ENCODE results near the gene TEX54.

TEX54 gene

GRCh38 chr11:62791501-62792201 lies 41.0 kb downstream of the TEX54 start, which contains the start of gene TMEM223 (continued):
- TF ChIP-seq GLIS2 (tag by site-specific recombination; IDR thresholded peaks at IDR 0.05) (peak; percentile 90), ZNF335 (tag by site-specific recombination; conservative IDR thresholded peaks at IDR 0.05) (peak; percentile 93), ZNF211 (tag by site-specific recombination; IDR thresholded peaks at IDR 0.05; ENCODE audit: low read depth) (no peak), YY1 (tag by site-specific recombination; IDR thresholded peaks at IDR 0.05) (peak; percentile 87), ZNF248 (tag by site-specific recombination; IDR thresholded peaks at IDR 0.05) (no peak), ZNF600 (tag by site-specific recombination; IDR thresholded peaks at IDR 0.05) (peak; percentile 98), CTCF (tag by site-specific recombination; IDR thresholded peaks at IDR 0.05) (peak; percentile 29; the same call in 1 of the 2 replicates), ZNF629 (tag by site-specific recombination; IDR thresholded peaks at IDR 0.05) (no peak), SP3 (tag by site-specific recombination; IDR thresholded peaks at IDR 0.05) (peak; percentile 86), ZSCAN16 (tag by site-specific recombination; IDR thresholded peaks at IDR 0.05) (no peak)
- TF ChIP-seq, protein P1, sequence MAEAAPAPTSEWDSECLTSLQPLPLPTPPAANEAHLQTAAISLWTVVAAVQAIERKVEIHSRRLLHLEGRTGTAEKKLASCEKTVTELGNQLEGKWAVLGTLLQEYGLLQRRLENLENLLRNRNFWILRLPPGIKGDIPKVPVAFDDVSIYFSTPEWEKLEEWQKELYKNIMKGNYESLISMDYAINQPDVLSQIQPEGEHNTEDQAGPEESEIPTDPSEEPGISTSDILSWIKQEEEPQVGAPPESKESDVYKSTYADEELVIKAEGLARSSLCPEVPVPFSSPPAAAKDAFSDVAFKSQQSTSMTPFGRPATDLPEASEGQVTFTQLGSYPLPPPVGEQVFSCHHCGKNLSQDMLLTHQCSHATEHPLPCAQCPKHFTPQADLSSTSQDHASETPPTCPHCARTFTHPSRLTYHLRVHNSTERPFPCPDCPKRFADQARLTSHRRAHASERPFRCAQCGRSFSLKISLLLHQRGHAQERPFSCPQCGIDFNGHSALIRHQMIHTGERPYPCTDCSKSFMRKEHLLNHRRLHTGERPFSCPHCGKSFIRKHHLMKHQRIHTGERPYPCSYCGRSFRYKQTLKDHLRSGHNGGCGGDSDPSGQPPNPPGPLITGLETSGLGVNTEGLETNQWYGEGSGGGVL (tag by site-specific recombination; IDR thresholded peaks at IDR 0.05): no peak
- TF ChIP-seq, protein P2, sequence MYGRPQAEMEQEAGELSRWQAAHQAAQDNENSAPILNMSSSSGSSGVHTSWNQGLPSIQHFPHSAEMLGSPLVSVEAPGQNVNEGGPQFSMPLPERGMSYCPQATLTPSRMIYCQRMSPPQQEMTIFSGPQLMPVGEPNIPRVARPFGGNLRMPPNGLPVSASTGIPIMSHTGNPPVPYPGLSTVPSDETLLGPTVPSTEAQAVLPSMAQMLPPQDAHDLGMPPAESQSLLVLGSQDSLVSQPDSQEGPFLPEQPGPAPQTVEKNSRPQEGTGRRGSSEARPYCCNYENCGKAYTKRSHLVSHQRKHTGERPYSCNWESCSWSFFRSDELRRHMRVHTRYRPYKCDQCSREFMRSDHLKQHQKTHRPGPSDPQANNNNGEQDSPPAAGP (tag by site-specific recombination; IDR thresholded peaks at IDR 0.05): peak; percentile 66; the same call in 1 of the 2 replicates

- POLR2A ChIA-PET: interaction anchor here (0.5 to 5.6 kb wide), 15 partner anchors 15 to 961 kb away, joined by 3 to 47 read pairs (median 5); partner anchors contain the start of genes HNRNPUL2, NXF1, POLR2G and SLC3A2
- no peak overlapping the region for H3K4me3 ChIP-seq (ENCODE audit: low read depth, low read length)
- CTCF ChIA-PET: interaction anchor here (0.6 to 1.3 kb wide), 4 partner anchors 10 to 74 kb away, joined by 3 to 4 read pairs (median 4); no protein-coding TSS in a partner anchor
- H3K9me3 ChIP-seq (ENCODE audit: control insufficient read depth, insufficient read depth, low read depth, low read length): no peaks in the 10 kb centered on the region
- H3K36me3 ChIP-seq (ENCODE audit: control insufficient read depth in 2 of 2, insufficient read depth in 1 of 2, low read length in 2 of 2): peaks cover 4 to 54% of the 10 kb centered on the region in 2 experiments; a peak in 2 of 3 replicates
- no peaks in the 10 kb centered on the region for H3K4me1 ChIP-seq (ENCODE audit: control insufficient read depth, insufficient read depth, low read length)
- H3K27ac ChIP-seq (ENCODE audit: extremely low read depth, low read depth, low read length): no peak overlapping the region
- TF ChIP-seq ZNF239 (tag by site-specific recombination; IDR thresholded peaks at IDR 0.05) (no peak), ZFHX2 (tag by site-specific recombination; conservative IDR thresholded peaks at IDR 0.05) (peak; percentile 53), EGR2 (tag by site-specific recombination; IDR thresholded peaks at IDR 0.05; ENCODE audit: low read depth) (peak; percentile 56), ZNF48 (tag by site-specific recombination; IDR thresholded peaks at IDR 0.05) (no peak)
These were observed 43.1 kb downstream of the TEX54 start for GRCh38 chr11:62789576-62789975.

DNA sequence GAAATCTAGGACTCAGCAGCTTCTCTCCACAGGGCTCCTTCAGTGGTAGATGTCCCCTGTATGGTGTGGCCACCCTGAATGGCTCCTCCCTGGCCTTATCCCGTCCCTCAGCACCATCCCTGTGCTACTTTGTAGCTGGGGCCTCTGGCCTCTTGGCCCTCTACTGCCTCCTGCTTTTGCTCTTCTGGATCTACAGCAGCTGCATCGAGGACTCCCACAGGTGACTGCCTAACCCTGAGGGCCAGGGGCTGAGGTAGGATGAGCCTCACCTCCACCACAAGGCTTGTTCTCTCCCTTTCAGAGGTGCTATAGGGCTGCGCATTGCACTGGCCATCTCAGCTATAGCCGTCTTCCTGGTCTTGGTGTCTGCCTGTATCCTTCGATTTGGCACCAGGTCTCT lies 43.6 kb downstream of the TEX54 start:
- no peak overlapping the region for H3K27ac ChIP-seq (ENCODE audit: extremely low read depth, low read depth, low read length)
- H3K4me1 ChIP-seq (ENCODE audit: control insufficient read depth, insufficient read depth, low read length): no peaks in the 10 kb centered on the region
- H3K4me3 ChIP-seq (ENCODE audit: low read depth, low read length): no peak overlapping the region
- ChIA-PET CTCF (interaction anchor here (0.8 to 1.1 kb wide), 3 partner anchors 11 to 108 kb away, joined by 3 read pairs; no protein-coding TSS in a partner anchor), POLR2A (interaction anchor here (0.5 to 5.6 kb wide), 13 partner anchors 12 to 960 kb away, joined by 3 to 47 read pairs (median 6); partner anchors contain the start of genes NXF1, POLR2G, STX5 and TEX54)
- peaks cover 3 to 48% of the 10 kb centered on the region in 2 experiments; a peak in 2 of 3 replicates for H3K36me3 ChIP-seq (ENCODE audit: control insufficient read depth in 2 of 2, insufficient read depth in 1 of 2, low read length in 2 of 2)
- TF ChIP-seq SCRT1 (tag by site-specific recombination; IDR thresholded peaks at IDR 0.05; ENCODE audit: borderline replicate concordance): 0 out of 2 replicates have a peak, but pooled peaks have one; percentile 21
- TF ChIP-seq ZNF184 (tag by site-specific recombination; IDR thresholded peaks at IDR 0.05): no peak
- TF ChIP-seq ZNF654 (tag by site-specific recombination; IDR thresholded peaks at IDR 0.05; ENCODE audit: low read depth): no peak
- peak; percentile 80 for TF ChIP-seq SCRT2 (tag by site-specific recombination; IDR thresholded peaks at IDR 0.05)
- H3K9me3 ChIP-seq (ENCODE audit: control insufficient read depth, insufficient read depth, low read depth, low read length): no peaks in the 10 kb centered on the region

Data from HEK293 (cell line).